LNCAP (cell line): ENCODE measurements around the gene TCL1B.

Source experiments
- CTCF ChIP-seq: fragments of 450-650 bp; IDR thresholded peaks from 2 replicates; pipeline ENCODE4 v1.5.1; 2017; ENCODE audit warnings: mild to moderate bottlenecking

Gene TCL1B

GRCh38 chr14:95727056-95727700 lies 41.0 kb downstream of the TCL1B start:
- no peak for TF ChIP-seq CTCF

GRCh38 chr14:95730126-95730525 lies 43.9 kb downstream of the TCL1B start:
- no peak for TF ChIP-seq CTCF

- no peak for TF ChIP-seq CTCF
Measured at GRCh38 chr14:95733212-95733611, 47.0 kb downstream of the TCL1B start.

GRCh38 chr14:95739356-95739755 lies 53.1 kb downstream of the TCL1B start:
- no peak for TF ChIP-seq CTCF

GRCh38 chr14:95741038-95741490 lies 54.8 kb downstream of the TCL1B start:
- no peak for TF ChIP-seq CTCF

- no peak for TF ChIP-seq CTCF
Measured at GRCh38 chr14:95741781-95742180, 55.6 kb downstream of the TCL1B start.
